Measurements from ENCODE around the gene SECISBP2. TPM values are rescaled to one million over a fixed set of nuclear protein-coding genes. Genes with fewer than 3 reads are reported as not detected.
"Not testable (repeated sequence)": the region's sequence is repeated elsewhere in the genome, so short reads cannot be mapped to it uniquely, and the experiment has no call there.

The SECISBP2 gene
- total RNA-seq, 1 donor from 2014 or later = 55.6 TPM

- Histone ChIP-seq H3K27me3 (ENCODE audit: low read depth) (no peaks in the 10 kb centered on the region), H3K36me3 (no peaks in the 10 kb centered on the region), H3K9me3 (peaks cover 16% of the 10 kb centered on the region), H3K4me1 (no peaks in the 10 kb centered on the region), H3K4me3 (no peak overlapping the region), H3K27ac (no peak overlapping the region)
- no peak for TF ChIP-seq CTCF (IDR thresholded peaks at IDR 0.05)
- DNase-seq = no peak
- intact Hi-C loops (cut with DNase I) = no loop called here
- peak; percentile 89 to 94 for ATAC-seq
Observed at GRCh38 chr9:89277454-89277853, 40.8 kb upstream of the SECISBP2 start.

- Histone ChIP-seq H3K27ac (no peak overlapping the region), H3K4me3 (no peak overlapping the region), H3K4me1 (no peaks in the 10 kb centered on the region), H3K27me3 (ENCODE audit: low read depth) (no peaks in the 10 kb centered on the region), H3K36me3 (no peaks in the 10 kb centered on the region), H3K9me3 (peaks cover 9% of the 10 kb centered on the region)
- ATAC-seq (no peak), DNase-seq (no peak)
- intact Hi-C loops (cut with DNase I) = no loop called here
- no peak for TF ChIP-seq CTCF (IDR thresholded peaks at IDR 0.05)
Observed at GRCh38 chr9:89278551-89278950, 39.7 kb upstream of the SECISBP2 start.

GRCh38 chr9:89278997-89279739 lies 39.1 kb upstream of the SECISBP2 start:
- H3K9me3 ChIP-seq = peaks cover 3% of the 10 kb centered on the region
- TF ChIP-seq CTCF (IDR thresholded peaks at IDR 0.05) = peak; percentile 72
- no peak overlapping the region for H3K27ac ChIP-seq
- no peaks in the 10 kb centered on the region for H3K36me3 ChIP-seq
- no peak for DNase-seq
- ATAC-seq = peak; percentile 56 to 66
- H3K27me3 ChIP-seq (ENCODE audit: low read depth) = no peaks in the 10 kb centered on the region
- H3K4me3 ChIP-seq = no peak overlapping the region
- no peaks in the 10 kb centered on the region for H3K4me1 ChIP-seq
- intact Hi-C loops (cut with DNase I) = no loop called here

- H3K36me3 ChIP-seq = no peaks in the 10 kb centered on the region
- no peak overlapping the region for H3K27ac ChIP-seq
- TF ChIP-seq CTCF (IDR thresholded peaks at IDR 0.05) = no peak
Observed at GRCh38 chr9:89281106-89281505, 37.2 kb upstream of the SECISBP2 start.

GRCh38 chr9:89282248-89282968 lies 35.9 kb upstream of the SECISBP2 start:
- ATAC-seq (peak; percentile 61 to 63), DNase-seq (peak; percentile 66)
- H3K36me3 ChIP-seq; H3K4me1 ChIP-seq; intact Hi-C loops (cut with DNase I); H3K9me3 ChIP-seq; H3K27me3 ChIP-seq (ENCODE audit: low read depth): not testable (repeated sequence)
- Histone ChIP-seq H3K27ac (peak overlapping the region; percentile 15), H3K4me3 (peak overlapping the region; percentile 41)

More at GRCh38 chr9:89281106-89281505, 37.2 kb upstream of the SECISBP2 start:
- H3K27me3 ChIP-seq (ENCODE audit: low read depth) = no peaks in the 10 kb centered on the region
- no peaks in the 10 kb centered on the region for H3K9me3 ChIP-seq
- ATAC-seq = no peak
- H3K4me1 ChIP-seq = no peaks in the 10 kb centered on the region
- DNase-seq = no peak
- intact Hi-C loops (cut with DNase I) = no loop called here
- no peak overlapping the region for H3K4me3 ChIP-seq

- Histone ChIP-seq H3K9me3 (no peaks in the 10 kb centered on the region), H3K4me1 (no peaks in the 10 kb centered on the region), H3K27ac (no peak overlapping the region), H3K36me3 (no peaks in the 10 kb centered on the region), H3K27me3 (ENCODE audit: low read depth) (no peaks in the 10 kb centered on the region), H3K4me3 (no peak overlapping the region)
- peak; percentile 60 for DNase-seq
- peak; percentile 73 to 75 for ATAC-seq
- TF ChIP-seq CTCF (IDR thresholded peaks at IDR 0.05) = no peak
- intact Hi-C loops (cut with DNase I) = no loop called here
Observed at GRCh38 chr9:89284076-89284475, 34.2 kb upstream of the SECISBP2 start.

All from lower lobe of right lung (tissue), 2 donors.